Prostate gland (tissue), 2 donors: Measurements from ENCODE around the gene SLC38A8. TPM values are rescaled to one million over a fixed set of nuclear protein-coding genes. Genes with fewer than 3 reads are reported as not detected.

ENCODE experiments used
- DNase-seq: peaks from one replicate; pipeline ENCODE4 v3.0.0-alpha.2; 2019; ENCODE audit warnings: low spot score
- H3K27ac ChIP-seq, 2 donors: fragments of 200-600 bp; sonication (generic); 2 replicates each; pipeline ENCODE4 v1.5.1; 2017 to 2019
- H3K27me3 ChIP-seq: fragments of 200-600 bp; sonication (generic); replicated peaks from 2 replicates; pipeline ENCODE4 v1.5.1; 2019; ENCODE audit not compliant: insufficient read depth
- H3K36me3 ChIP-seq, 2 donors: fragments of 200-600 bp; sonication (generic); 1 replicate in 1 of 2; 2 replicates in 1 of 2; pipeline versions ENCODE4 v1.5.1 to v1.8.1; 2017 to 2019
- H3K4me1 ChIP-seq: fragments of 200-600 bp; sonication (generic); replicated peaks from 2 replicates; pipeline ENCODE4 v1.5.1; 2019
- H3K4me3 ChIP-seq, 2 donors: fragments of 200-600 bp; sonication (generic); 2 replicates each; pipeline ENCODE4 v1.5.1; 2017 to 2019
- H3K9me3 ChIP-seq: fragments of 200-600 bp; sonication (generic); 2 replicates; pipeline ENCODE4 v1.5.1; 2017
- POLR2A ChIP-seq: fragments of 450-650 bp; IDR thresholded peaks from one replicate; pipeline ENCODE4 v1.6.1; 2016; ENCODE audit warnings: antibody characterized with exemption, mild to moderate bottlenecking
- POLR2AphosphoS5 ChIP-seq: sonication (generic); formaldehyde crosslinking; IDR thresholded peaks from one replicate; pipeline ENCODE4 v1.6.1; 2017; ENCODE audit warnings: antibody characterized with exemption
- WGBS: methylation state at CpG from one replicate; pipeline ENCODE4 v1.1.5; 2018; 5-methylcytosine and 5-hydroxymethylcytosine counted together
- intact Hi-C: fragments of 100-400 bp; cut with DNase I; formaldehyde crosslinking; loops from one replicate; pipeline ENCODE4 v1.14.2; 2022
- total RNA-seq, 2 donors: library from RNA; depleted of rRNA; stranded (reverse); fragments of >200 nt; gene quantifications; one replicate each; pipeline ENCODE4 v1.1.0, GENCODE V29; 2016
- TF ChIP-seq, protein P1 (sequence below), 4 experiments: fragments of 200-600 bp in 2 of 4; fragments of 450-650 bp in 2 of 4; sonication (generic) in 2 of 4; IDR thresholded peaks; 1 replicate in 3 of 4; 2 replicates in 1 of 4; pipeline ENCODE4 v1.5.1; 2016 to 2019; ENCODE audit warnings: antibody characterized with exemption in 4 of 4, mild to moderate bottlenecking in 2 of 4, moderate library complexity in 2 of 4

SLC38A8 gene
- total RNA-seq, 2 donors from 2014 or later, result not detected

DNA sequence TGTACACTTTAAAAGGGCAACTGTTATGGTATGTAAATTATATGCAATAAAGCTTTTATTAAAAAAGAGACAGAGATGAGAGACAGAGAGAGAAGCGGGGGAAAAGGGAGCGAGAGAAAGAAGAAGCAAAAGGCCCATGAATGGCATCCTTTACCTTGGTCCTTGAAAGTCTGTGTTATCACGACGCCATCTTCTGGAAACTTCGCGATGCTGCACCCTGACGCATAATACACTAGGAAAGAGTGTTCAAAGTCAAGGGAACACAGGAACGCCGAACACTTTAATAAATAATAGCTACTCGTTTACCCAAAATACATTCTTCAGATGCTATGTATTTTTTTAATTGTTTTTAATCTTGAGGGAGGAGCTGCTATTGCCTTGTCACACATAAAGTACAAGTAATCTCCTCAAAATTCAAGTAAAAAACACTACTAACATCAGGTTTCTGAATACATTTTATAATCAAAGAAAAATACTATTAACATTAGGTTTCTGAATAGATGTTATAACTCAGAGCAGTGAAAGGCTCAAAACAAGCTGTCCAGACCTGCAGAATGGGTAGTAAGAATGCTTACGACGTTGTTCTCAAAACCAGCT, 23.0 kb upstream of the SLC38A8 start:
- no peaks in the 10 kb centered on the region for H3K4me1 ChIP-seq
- DNase-seq, result peak; percentile 47
- WGBS, result 30% methylated on average over 12 of the region's 12 CpGs
- no peaks in the 10 kb centered on the region for H3K27me3 ChIP-seq
- H3K9me3 ChIP-seq, result no peaks in the 10 kb centered on the region
- intact Hi-C loops, result loop anchor here (5.0 kb wide), 1 partner anchor 233 kb away; no protein-coding TSS in a partner anchor
- H3K4me3 ChIP-seq, result no peak overlapping the region
- H3K27ac ChIP-seq, result no peak overlapping the region
- TF ChIP-seq POLR2A (no peak), POLR2AphosphoS5 (peak; percentile 28)
- TF ChIP-seq, protein P1, sequence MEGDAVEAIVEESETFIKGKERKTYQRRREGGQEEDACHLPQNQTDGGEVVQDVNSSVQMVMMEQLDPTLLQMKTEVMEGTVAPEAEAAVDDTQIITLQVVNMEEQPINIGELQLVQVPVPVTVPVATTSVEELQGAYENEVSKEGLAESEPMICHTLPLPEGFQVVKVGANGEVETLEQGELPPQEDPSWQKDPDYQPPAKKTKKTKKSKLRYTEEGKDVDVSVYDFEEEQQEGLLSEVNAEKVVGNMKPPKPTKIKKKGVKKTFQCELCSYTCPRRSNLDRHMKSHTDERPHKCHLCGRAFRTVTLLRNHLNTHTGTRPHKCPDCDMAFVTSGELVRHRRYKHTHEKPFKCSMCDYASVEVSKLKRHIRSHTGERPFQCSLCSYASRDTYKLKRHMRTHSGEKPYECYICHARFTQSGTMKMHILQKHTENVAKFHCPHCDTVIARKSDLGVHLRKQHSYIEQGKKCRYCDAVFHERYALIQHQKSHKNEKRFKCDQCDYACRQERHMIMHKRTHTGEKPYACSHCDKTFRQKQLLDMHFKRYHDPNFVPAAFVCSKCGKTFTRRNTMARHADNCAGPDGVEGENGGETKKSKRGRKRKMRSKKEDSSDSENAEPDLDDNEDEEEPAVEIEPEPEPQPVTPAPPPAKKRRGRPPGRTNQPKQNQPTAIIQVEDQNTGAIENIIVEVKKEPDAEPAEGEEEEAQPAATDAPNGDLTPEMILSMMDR (IDR thresholded peaks at IDR 0.05), result peak in 3 of 4 experiments; percentile 40 to 60 (median 48)
- peaks cover 5 to 26% of the 10 kb centered on the region in 2 donors for H3K36me3 ChIP-seq

DNA sequence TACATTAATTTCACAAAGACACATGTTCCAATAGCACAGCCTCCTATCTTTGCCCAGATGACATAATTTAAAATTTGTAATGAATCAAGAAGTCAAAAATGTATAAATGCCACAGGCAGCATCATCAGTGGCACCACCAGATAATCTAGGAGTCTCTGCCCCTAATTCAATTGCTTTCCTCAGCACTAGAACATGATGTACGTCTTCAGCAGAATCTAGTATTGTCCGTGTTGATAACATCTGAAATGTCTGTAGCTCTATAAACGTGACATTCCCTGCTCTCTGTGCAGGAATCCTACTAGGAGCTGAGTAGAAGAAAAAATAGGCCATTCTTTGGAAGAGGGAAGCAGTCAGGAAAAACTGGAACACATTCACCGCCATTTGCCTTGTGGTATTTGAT, 21.4 kb upstream of the SLC38A8 start:
- peaks cover 0 to 25% of the 10 kb centered on the region in 2 donors for H3K36me3 ChIP-seq
- TF ChIP-seq, protein P1 (IDR thresholded peaks at IDR 0.05), result no peak
- TF ChIP-seq POLR2AphosphoS5 (no peak), POLR2A (no peak)
- H3K9me3 ChIP-seq, result no peaks in the 10 kb centered on the region
- no peaks in the 10 kb centered on the region for H3K4me1 ChIP-seq
- H3K4me3 ChIP-seq, result no peak overlapping the region
- H3K27me3 ChIP-seq, result no peaks in the 10 kb centered on the region
- no peak for DNase-seq
- intact Hi-C loops, result loop anchor here (5.0 kb wide), 1 partner anchor 97 kb away; the partner anchor contains the start of gene NECAB2
- 60% methylated on average over 4 of the region's 4 CpGs for WGBS
- no peak overlapping the region for H3K27ac ChIP-seq

- TF ChIP-seq POLR2AphosphoS5 (no peak), POLR2A (no peak)
- TF ChIP-seq, protein P1 (IDR thresholded peaks at IDR 0.05), result peak; percentile 58 to 83 (median 66)
- Histone ChIP-seq H3K27ac (no peak overlapping the region), H3K36me3 (peaks cover 0 to 23% of the 10 kb centered on the region in 2 donors), H3K4me3 (no peak overlapping the region), H3K9me3 (no peaks in the 10 kb centered on the region), H3K27me3 (no peaks in the 10 kb centered on the region), H3K4me1 (no peaks in the 10 kb centered on the region)
- DNase-seq, result peak; percentile 51
- intact Hi-C loops, result loop anchor here (5.0 kb wide), 1 partner anchor 96 kb away; the partner anchor contains the start of gene NECAB2
- WGBS, result 42% methylated on average over 25 of the region's 25 CpGs
Observed at GRCh38 chr16:84062734-84063640, 20.4 kb upstream of the SLC38A8 start.

GRCh38 chr16:84061236-84061819, 18.7 kb upstream of the SLC38A8 start:
- no peaks in the 10 kb centered on the region for H3K4me1 ChIP-seq
- WGBS, result 83% methylated on average over 7 of the region's 7 CpGs
- DNase-seq, result no peak

More at GRCh38 chr16:84061236-84061819, 18.7 kb upstream of the SLC38A8 start:
- TF ChIP-seq, protein P1 (IDR thresholded peaks at IDR 0.05), result no peak
- Histone ChIP-seq H3K27ac (no peak overlapping the region), H3K36me3 (peaks cover 6 to 15% of the 10 kb centered on the region in 2 donors), H3K27me3 (no peaks in the 10 kb centered on the region), H3K4me3 (no peak overlapping the region), H3K9me3 (no peaks in the 10 kb centered on the region)
- intact Hi-C loops, result loop anchor here (5.0 kb wide), 1 partner anchor 94 kb away; the partner anchor contains the start of gene NECAB2
